A549 treated with Hydrocortisone at 1 μM for 4 hours (cell line): ENCODE results near the gene CNNM4. TPM values are rescaled to one million over a fixed set of nuclear protein-coding genes. Genes with fewer than 3 reads are reported as not detected.

Experiments
- total RNA-seq: library from RNA; stranded (reverse); fragments of 200-300 nt; extraction: Qiagen RNA extraction; gene quantifications from 5 replicates; pipeline ENCODE4 v1.2.3, GENCODE V29; 2022

The CNNM4 gene
- total RNA-seq, result 8.3 to 10.9 TPM (median 10.4 TPM) in 5 replicates

DNA sequence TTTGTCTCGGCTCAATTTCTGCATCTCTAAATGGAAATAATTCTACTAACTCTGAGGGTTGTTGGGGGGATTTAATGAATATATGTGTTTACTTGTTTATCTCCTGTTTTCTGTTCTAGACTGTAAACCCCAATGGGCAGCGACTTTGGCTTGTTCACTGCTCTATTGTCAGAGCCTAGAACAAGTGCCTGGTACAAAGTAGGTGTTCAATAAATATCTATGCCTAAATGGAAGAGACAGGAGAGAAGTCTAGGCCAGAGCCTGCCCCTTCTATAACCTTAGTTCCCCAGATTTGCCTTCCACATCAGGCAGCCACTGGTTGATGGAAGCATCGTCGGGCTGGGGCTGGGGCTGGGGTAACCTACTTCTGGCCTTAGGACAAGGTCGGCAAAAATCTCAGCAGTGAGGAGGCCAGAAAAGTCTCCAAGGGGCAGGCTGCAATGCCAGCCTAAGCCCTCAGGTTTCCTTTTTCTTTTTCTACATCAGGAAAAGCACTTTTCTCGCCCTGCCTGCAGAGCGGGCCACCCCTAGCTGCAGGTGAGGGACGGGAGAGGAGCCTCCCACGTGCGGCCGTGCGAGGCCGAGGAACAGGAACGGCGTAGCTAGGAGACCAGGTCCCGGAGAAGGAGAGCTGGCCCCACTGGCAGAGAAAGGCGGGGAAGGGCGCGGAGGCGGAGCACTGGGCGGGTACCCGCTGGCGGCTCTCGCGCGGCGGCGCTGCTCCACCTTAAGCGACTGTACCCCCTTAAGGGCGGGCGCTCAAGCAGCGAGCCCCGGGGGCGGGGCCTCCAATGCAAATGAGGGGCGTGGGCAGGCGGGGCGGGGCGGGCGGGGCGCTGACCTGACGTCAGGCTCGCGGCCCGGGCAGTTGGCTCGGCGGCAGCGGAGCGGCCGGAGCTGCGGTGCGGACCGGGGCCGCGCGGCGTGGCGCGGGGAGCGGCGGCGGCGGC, at the start of gene CNNM4:
Gene CNNM4 (plus strand): TSS at position 867 of the 950 bp plus-strand sequence. CDS start 98 bp downstream, outside the sequence.

DNA sequence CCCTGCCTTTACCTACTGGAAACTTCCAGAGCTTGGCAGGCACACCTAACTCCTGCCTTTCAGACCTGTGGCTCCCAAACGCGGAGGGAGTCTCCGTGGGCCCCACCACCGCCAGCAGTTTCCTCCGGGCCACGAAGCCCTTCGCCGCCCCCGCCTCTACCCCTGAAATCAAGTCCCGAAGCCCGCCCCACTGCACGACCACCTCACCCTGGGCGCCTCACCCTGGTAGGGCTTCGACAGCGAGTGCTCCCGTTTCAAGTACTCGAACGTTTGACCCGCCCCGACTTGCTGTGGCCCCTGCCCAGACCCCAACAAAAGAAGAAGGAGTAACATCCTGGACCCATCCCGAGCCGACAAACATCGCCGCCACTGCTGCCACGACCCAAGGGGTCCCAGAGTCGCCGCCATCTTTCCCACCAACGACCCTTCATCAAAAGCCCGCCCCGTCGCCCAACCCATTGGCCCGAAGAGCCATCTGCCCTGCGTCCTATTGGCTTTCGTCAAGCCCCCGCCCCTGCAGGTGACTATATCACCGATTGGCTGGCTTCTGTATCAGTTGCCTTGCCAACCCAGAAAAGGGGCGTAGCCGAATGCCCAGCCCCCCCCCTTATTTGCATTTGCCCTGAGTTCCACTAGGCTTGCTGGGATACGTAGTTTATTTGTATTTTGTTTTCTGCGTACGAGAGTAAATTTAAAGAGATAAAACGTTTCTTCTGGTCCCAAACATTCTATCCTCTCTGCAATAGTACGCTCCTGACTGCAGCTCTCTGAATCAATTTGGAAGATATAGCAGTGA, 20.9 kb upstream of the CNNM4 start, which contains the start of gene LMAN2L:
Gene LMAN2L (minus strand): TSS at position 432 of the 796 bp plus-strand sequence. CDS start 24 bp downstream, at position 408.

DNA sequence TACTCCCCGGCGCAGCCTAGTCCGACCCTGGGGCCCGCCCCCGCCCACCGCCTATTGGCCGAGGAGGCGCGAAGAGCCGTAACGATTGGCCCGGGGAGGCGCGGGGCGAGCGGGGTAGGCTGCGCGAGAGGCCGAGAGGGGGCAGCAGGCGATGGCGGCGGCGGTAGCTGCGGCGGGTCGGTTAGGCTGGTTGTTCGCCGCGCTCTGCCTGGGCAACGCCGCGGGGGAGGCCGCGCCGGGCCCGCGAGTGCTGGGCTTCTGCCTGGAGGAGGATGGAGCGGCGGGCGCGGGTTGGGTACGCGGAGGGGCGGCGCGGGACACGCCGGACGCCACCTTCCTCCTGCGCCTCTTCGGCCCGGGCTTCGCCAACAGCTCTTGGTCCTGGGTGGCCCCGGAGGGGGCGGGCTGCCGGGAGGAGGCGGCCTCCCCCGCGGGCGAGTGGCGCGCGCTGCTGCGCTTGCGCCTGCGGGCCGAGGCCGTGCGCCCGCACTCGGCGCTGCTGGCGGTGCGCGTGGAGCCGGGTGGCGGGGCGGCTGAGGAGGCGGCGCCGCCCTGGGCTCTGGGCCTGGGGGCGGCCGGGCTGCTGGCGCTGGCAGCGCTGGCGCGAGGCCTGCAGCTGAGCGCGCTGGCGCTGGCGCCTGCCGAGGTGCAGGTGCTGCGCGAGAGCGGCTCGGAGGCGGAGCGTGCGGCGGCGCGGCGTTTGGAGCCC, 55.6 kb downstream of the CNNM4 start, which contains the start of gene CNNM3:
Gene CNNM3 (plus strand): TSS at position 142 of the 709 bp plus-strand sequence. CDS start 10 bp downstream, at position 152.

DNA sequence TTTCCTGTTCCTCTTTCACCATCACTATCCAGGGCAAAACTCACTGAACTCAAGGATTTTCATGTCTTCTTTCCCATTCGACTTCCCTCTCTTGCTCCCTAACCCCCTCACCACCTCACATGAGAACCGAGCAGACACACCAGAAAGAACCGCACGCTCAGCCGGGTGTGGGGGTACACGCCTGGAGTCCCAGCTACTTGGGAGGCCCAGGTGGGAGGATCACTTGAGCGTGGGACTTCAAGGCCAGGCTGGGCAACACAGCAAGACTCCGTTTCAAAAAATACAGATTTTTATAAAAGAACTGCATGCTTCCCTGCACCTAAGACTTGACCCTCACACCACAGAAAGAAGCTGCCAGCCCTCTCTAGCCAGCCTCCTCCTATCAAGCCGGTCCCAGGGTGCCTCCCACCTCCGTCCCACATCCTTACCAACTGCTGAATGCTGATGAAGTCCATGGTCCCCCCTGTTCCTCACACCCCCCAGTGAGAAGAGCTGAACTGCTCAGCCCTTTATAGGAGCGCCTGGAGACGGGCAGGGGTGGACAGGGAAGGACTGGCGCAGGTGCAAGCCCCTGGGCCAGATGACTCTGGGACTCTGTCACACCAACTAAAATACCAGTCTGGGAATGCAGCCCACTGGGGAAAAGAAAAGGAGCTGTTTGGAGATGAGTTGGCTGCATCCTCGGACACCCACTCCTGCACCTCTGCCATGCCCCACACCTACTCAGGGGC, 83.0 kb downstream of the CNNM4 start, which contains the start of gene ANKRD23:
Gene ANKRD23 (minus strand): TSS at position 484 of the 731 bp plus-strand sequence. CDS start 29 bp downstream, at position 455.

DNA sequence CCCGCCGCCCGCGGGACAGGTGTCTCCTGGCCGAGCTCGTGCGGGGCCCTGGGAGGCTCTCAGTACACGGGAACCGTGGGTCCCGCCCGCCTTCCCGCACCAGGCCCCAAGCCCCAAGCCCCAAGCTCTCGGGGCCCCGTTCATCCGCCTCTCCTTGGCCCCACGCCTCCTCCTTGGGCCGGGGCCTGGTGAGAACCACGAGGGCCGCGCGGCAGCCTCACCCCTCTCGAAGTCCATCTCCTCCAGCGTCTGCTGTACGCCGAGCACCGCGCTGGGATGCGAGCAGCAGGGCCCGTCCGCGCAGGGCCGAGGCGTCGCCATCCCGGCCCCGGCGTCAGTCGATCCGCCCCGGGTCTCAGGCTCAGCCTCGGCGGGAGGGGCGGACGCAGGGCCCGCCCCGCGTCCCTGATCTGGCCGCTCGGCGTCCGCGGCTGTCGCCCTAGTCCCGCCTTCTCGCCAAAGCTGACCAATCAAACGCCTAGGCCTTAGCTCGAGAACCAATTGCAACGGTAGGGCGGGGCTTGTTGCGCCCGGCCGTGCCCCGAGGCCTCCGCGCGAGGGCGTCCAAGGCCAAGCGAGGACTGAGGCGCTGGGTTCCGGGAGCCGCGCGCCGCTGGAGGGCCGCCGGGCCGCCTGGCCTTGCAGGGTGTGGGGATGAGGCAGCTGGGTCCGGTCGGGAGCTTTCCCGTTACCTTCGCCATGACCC, 97.1 kb downstream of the CNNM4 start, which contains the start of gene ANKRD39:
Gene ANKRD39 (minus strand): TSS at position 350 of the 706 bp plus-strand sequence. CDS start 29 bp downstream, at position 321.

Other genes with a start within 250 kb of the CNNM4 start
- gene ARID5A, start 224.2 kb upstream of the CNNM4 start, total RNA-seq, result 3.6 to 4.6 TPM (median 4.1 TPM) in 5 replicates
- gene KANSL3, start 122.6 kb upstream of the CNNM4 start, total RNA-seq, result 22.2 to 27.8 TPM (median 22.3 TPM) in 5 replicates
- 0.03 TPM in 1 of 5 replicates, not detected in the others for gene FER1L5, start 118.1 kb upstream of the CNNM4 start, total RNA-seq
- 20.1 to 22.7 TPM (median 22.4 TPM) in 5 replicates for gene LMAN2L, start 20.8 kb upstream of the CNNM4 start, total RNA-seq
- 9.9 to 12.0 TPM (median 10.8 TPM) in 5 replicates for gene CNNM3, start 55.4 kb downstream of the CNNM4 start, total RNA-seq
- gene ANKRD23, start 83.1 kb downstream of the CNNM4 start, total RNA-seq, result 1.1 to 1.9 TPM (median 1.4 TPM) in 5 replicates
- gene ANKRD39, start 97.1 kb downstream of the CNNM4 start, total RNA-seq, result 15.0 to 22.0 TPM (median 19.9 TPM) in 5 replicates
- 14.3 to 19.9 TPM (median 18.6 TPM) in 5 replicates for gene SEMA4C, start 109.2 kb downstream of the CNNM4 start, total RNA-seq
- gene FAM178B, start 225.7 kb downstream of the CNNM4 start, total RNA-seq, result not detected in 5 replicates